Spleen (tissue), 11 donors: Measurements from ENCODE around the gene EDIL3. TPM values are rescaled to one million over a fixed set of nuclear protein-coding genes. Genes with fewer than 3 reads are reported as not detected.

Source experiments
- DNase-seq: peaks from one replicate; pipeline ENCODE4 v3.0.0-alpha.2; 2020
- H3K27ac ChIP-seq, 8 donors: fragments of 200-600 bp; sonication (generic) in 7 of 8; 1 replicate in 4 of 8; 2 replicates in 4 of 8; pipeline versions ENCODE4 v1.5.0 to v1.8.0; 2016 to 2021; ENCODE audit warnings: inconsistent platforms in 4 of 8, mild to moderate bottlenecking in 4 of 8, moderate library complexity in 1 of 8
- H3K27me3 ChIP-seq, 7 donors: fragments of 200-600 bp; sonication (generic) in 6 of 7; replicated peaks in 1 of 7; 1 replicate in 4 of 7; 2 replicates in 3 of 7; pipeline versions ENCODE4 v1.5.0 to v1.8.0; 2016 to 2021; ENCODE audit warnings: inconsistent platforms in 3 of 7, mild to moderate bottlenecking in 1 of 7
- H3K36me3 ChIP-seq, 6 donors: fragments of 200-600 bp; sonication (generic) in 5 of 6; 1 replicate in 4 of 6; 2 replicates in 2 of 6; pipeline versions ENCODE4 v1.5.0 to v1.8.0; 2016 to 2021; ENCODE audit warnings: inconsistent platforms in 2 of 6
- H3K4me1 ChIP-seq, 6 donors: fragments of 200-600 bp; sonication (generic) in 5 of 6; 1 replicate in 3 of 6; 2 replicates in 3 of 6; pipeline versions ENCODE4 v1.5.0 to v1.8.0; 2016 to 2021; ENCODE audit warnings: inconsistent platforms in 3 of 6
- H3K4me3 ChIP-seq, 8 donors: fragments of 200-600 bp; sonication (generic) in 7 of 8; 1 replicate in 4 of 8; 2 replicates in 4 of 8; pipeline versions ENCODE4 v1.5.0 to v1.8.0; 2016 to 2021; ENCODE audit warnings: inconsistent platforms in 4 of 8, mild to moderate bottlenecking in 4 of 8, moderate library complexity in 2 of 8
- H3K9me3 ChIP-seq, 8 donors: fragments of 200-600 bp; sonication (generic) in 7 of 8; 1 replicate in 4 of 8; 2 replicates in 4 of 8; pipeline versions ENCODE4 v1.5.0 to v1.8.0; 2016 to 2021; ENCODE audit warnings: inconsistent platforms in 4 of 8
- POLR2A ChIP-seq, 3 donors: fragments of 450-650 bp; IDR thresholded peaks; one replicate each; pipeline ENCODE4 v1.5.1; 2017; ENCODE audit warnings: antibody characterized with exemption in 3 of 3, mild to moderate bottlenecking in 1 of 3
- POLR2AphosphoS5 ChIP-seq, 3 donors: sonication (generic); formaldehyde crosslinking; IDR thresholded peaks; one replicate each; pipeline ENCODE4 v1.5.1; 2017; ENCODE audit warnings: antibody characterized with exemption in 3 of 3
- WGBS, 5 donors: extraction: QIAGEN DNeasy Blood & Tissue Kit in 3 of 5; methylation state at CpG; one replicate each; pipeline versions ENCODE4 v1.1.5 to v1.1.7; 2013 to 2018; 5-methylcytosine and 5-hydroxymethylcytosine counted together
- intact Hi-C: fragments of 100-400 bp; cut with DNase I; formaldehyde crosslinking; loops from one replicate; pipeline ENCODE4 v1.15.0; 2023; ENCODE audit warnings: low total_unique reads
- polyA plus RNA-seq, 3 donors: library from polyadenylated mRNA; stranded (reverse); fragments of 200-250 nt; gene quantifications; one replicate each; pipeline ENCODE4 v1.2.1, GENCODE V29; 2013
- total RNA-seq, 7 donors: library from RNA; depleted of rRNA in 3 of 7; stranded (reverse); fragments of >200 nt in 3 of 7; fragmentation: NEBNext Ultra II Directional in 4 of 7; extraction: Animal tissue kit (Norgen Biotek cat#: 25700) in 4 of 7; gene quantifications; one replicate each; pipeline versions ENCODE4 v1.1.0 to v1.2.1, GENCODE V29; 2016 to 2021
- TF ChIP-seq, protein P1 (sequence below), 11 experiments: fragments of 200-600 bp in 7 of 11; fragments of 450-650 bp in 4 of 11; sonication (generic) in 4 of 11; IDR thresholded peaks in 8 of 11; conservative IDR thresholded peaks in 3 of 11; 1 replicate in 7 of 11; 2 replicates in 4 of 11; pipeline versions ENCODE4 v1.4.0 to v1.8.0; 2016 to 2021; ENCODE audit warnings: antibody characterized with exemption in 11 of 11, inconsistent platforms in 4 of 11, mild to moderate bottlenecking in 1 of 11
- donor health status: healthy with polysubstance abuse.
- donor health status: DM: no; HTN: no; CAD: no; lungs with moderate emphysema.
- donor health status: DM: no; HTN: no; CAD: no.
- donor health status: Bipolar disorder and iron deficiency.
- donor health status: healthy.
- donor health status: DM: no; HTN: no; CAD: no.
- donor health status: DM: yes; HTN: yes; CAD: no.

Gene EDIL3
- total and polyA plus RNA-seq, 10 donors = 0.61 to 2.9 (median 2.1) TPM

DNA sequence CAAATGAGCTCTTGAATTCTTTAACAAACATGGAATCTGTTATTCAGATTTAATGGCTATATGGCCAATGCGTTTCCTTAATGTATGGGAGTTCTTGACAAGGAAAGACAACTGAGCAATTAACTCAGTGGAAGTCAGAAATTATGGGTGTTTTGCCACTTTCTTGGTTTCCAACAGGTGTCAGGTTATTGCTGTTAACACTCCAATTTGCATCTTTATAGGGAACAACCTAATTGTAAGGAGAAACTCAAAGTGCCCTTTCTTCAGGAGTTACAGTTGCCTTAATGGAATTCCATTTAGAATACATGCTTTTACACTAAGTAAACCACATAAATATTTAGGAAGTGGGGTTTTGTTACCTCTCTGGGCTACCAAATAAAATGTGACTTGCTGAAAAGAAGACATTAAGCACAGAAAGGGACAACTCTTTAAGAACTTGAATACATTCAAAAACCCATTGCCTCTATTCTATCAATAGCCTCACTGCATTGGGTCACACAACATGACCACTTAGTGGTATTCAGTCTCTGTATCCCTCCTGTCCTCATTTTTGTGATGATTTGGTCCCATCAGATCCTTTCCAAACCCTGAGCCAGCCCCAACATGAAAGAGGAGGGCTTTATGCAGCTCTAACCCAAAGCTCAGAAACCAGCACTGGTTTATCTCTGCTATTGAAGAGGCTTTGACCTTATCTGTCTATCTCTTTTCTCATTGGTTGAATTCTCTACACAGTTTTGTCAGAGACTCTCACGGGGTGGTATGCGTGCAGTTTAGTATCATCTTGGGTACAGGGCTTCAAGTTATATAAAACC lies 118.7 kb downstream of the EDIL3 start:
- no peak for DNase-seq
- 79 to 89% (median 85%) methylated on average over 3 of the region's 3 CpGs for WGBS, 5 donors
- no peak overlapping the region for H3K27ac ChIP-seq
- H3K27me3 ChIP-seq = no peaks in the 10 kb centered on the region
- no peak for TF ChIP-seq POLR2AphosphoS5 (IDR thresholded peaks at IDR 0.05)
- no peak for TF ChIP-seq POLR2A (IDR thresholded peaks at IDR 0.05)
- TF ChIP-seq, protein P1, sequence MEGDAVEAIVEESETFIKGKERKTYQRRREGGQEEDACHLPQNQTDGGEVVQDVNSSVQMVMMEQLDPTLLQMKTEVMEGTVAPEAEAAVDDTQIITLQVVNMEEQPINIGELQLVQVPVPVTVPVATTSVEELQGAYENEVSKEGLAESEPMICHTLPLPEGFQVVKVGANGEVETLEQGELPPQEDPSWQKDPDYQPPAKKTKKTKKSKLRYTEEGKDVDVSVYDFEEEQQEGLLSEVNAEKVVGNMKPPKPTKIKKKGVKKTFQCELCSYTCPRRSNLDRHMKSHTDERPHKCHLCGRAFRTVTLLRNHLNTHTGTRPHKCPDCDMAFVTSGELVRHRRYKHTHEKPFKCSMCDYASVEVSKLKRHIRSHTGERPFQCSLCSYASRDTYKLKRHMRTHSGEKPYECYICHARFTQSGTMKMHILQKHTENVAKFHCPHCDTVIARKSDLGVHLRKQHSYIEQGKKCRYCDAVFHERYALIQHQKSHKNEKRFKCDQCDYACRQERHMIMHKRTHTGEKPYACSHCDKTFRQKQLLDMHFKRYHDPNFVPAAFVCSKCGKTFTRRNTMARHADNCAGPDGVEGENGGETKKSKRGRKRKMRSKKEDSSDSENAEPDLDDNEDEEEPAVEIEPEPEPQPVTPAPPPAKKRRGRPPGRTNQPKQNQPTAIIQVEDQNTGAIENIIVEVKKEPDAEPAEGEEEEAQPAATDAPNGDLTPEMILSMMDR (IDR thresholded peaks at IDR 0.05 in 8 of 11, conservative IDR thresholded peaks at IDR 0.05 in 3 of 11) = no peak
- intact Hi-C loops = no loop called here
- no peak overlapping the region for H3K4me3 ChIP-seq
- H3K36me3 ChIP-seq = no peaks in the 10 kb centered on the region
- H3K4me1 ChIP-seq = no peaks in the 10 kb centered on the region
- no peaks in the 10 kb centered on the region for H3K9me3 ChIP-seq

DNA sequence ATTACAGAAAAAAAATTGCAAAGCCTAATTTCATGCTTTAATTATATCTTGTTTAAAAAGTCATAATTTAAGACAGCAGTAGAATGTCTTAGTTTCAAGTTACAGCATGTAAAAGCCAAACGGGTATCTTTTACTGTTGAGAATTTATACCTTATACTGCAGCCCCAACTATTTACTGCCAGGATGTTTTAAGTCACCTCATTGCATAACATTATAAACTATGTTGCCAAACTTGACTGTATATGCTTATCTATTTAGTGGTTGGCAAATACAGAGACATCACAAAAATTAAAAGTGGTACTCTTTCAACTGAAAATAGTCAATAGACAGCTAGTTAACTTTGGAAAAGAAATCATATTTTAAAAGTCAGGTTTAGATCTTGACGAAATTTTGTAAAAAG lies 119.5 kb downstream of the EDIL3 start:
- intact Hi-C loops = no loop called here
- Histone ChIP-seq H3K9me3 (no peaks in the 10 kb centered on the region), H3K4me3 (no peak overlapping the region), H3K27me3 (no peaks in the 10 kb centered on the region), H3K36me3 (no peaks in the 10 kb centered on the region), H3K4me1 (no peaks in the 10 kb centered on the region), H3K27ac (no peak overlapping the region)
- WGBS, 5 donors = 66 to 88% (median 80%) methylated on average over 2 of the region's 2 CpGs
- TF ChIP-seq POLR2AphosphoS5 (IDR thresholded peaks at IDR 0.05) (no peak), POLR2A (IDR thresholded peaks at IDR 0.05) (no peak)
- TF ChIP-seq, protein P1 (IDR thresholded peaks at IDR 0.05 in 8 of 11, conservative IDR thresholded peaks at IDR 0.05 in 3 of 11) = no peak
- DNase-seq = no peak

DNA sequence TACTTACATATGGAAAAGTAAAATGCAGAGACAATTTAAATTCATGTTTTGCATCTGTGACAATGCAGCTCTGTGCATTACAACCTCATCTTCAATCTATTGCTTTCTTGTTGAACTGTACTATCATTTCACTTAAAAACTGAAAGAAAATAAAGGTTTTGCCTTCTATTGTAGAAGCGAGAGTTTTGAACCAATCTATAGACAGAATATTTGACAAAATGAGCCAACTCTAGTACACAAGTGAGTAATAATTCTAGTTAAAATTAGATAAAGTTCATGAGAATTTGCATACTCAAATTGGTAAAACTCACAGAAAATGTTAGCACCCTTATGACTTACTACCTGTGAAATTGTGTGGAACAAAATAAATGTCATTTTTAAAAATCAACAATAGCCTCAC lies 123.7 kb downstream of the EDIL3 start:
- no peak for DNase-seq
- TF ChIP-seq POLR2A (IDR thresholded peaks at IDR 0.05) = no peak
- no peak overlapping the region for H3K27ac ChIP-seq
- no peaks in the 10 kb centered on the region for H3K9me3 ChIP-seq
- H3K27me3 ChIP-seq = no peaks in the 10 kb centered on the region
- no peak overlapping the region for H3K4me3 ChIP-seq
- intact Hi-C loops = no loop called here
- no peaks in the 10 kb centered on the region for H3K4me1 ChIP-seq
- 72 to 87% (median 84%) methylated on average over 1 of the region's 1 CpG for WGBS, 5 donors
- no peaks in the 10 kb centered on the region for H3K36me3 ChIP-seq

DNA sequence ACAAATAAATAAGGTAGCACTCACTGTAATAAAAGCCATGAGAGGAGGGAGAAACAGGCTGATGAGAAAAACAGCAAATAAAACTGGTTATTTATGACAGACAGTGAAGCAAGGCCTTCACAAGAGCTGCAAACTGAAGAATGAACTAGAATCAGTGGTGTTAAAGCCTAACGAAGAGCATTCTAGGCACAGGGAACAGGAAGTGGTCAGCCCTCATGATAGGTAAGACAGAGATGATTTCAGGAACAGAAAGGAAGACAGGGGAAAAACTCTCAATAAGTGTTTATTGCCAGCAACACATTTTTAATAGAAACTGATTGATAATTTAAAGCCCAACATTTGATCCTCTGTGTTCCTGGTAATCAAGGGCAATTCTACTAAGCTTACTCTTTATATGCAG lies 124.5 kb downstream of the EDIL3 start:
- Histone ChIP-seq H3K27ac (no peak overlapping the region), H3K36me3 (no peaks in the 10 kb centered on the region), H3K9me3 (no peaks in the 10 kb centered on the region), H3K27me3 (no peaks in the 10 kb centered on the region), H3K4me1 (no peaks in the 10 kb centered on the region), H3K4me3 (no peak overlapping the region)
- TF ChIP-seq POLR2A (IDR thresholded peaks at IDR 0.05) (no peak), POLR2AphosphoS5 (IDR thresholded peaks at IDR 0.05) (no peak)
- TF ChIP-seq, protein P1 (IDR thresholded peaks at IDR 0.05 in 8 of 11, conservative IDR thresholded peaks at IDR 0.05 in 3 of 11) = no peak
- no peak for DNase-seq
- WGBS, 5 donors = 15 to 33% (median 28%) methylated on average over 1 of the region's 1 CpG
- intact Hi-C loops = no loop called here
